HG03108 (cell line): Measurements from ENCODE around the gene SLC22A23.
A peak's percentile ranks its signal among the peaks of the same experiment; 100 is the strongest.

ENCODE experiments used
- ATAC-seq: cut with Tn5 transposase; IDR thresholded peaks from one replicate; pipeline ENCODE4 v1.9.1; 2021; ENCODE audit warnings: moderate library complexity; ENCODE audit not compliant: unreplicated experiment

SLC22A23 gene

DNA sequence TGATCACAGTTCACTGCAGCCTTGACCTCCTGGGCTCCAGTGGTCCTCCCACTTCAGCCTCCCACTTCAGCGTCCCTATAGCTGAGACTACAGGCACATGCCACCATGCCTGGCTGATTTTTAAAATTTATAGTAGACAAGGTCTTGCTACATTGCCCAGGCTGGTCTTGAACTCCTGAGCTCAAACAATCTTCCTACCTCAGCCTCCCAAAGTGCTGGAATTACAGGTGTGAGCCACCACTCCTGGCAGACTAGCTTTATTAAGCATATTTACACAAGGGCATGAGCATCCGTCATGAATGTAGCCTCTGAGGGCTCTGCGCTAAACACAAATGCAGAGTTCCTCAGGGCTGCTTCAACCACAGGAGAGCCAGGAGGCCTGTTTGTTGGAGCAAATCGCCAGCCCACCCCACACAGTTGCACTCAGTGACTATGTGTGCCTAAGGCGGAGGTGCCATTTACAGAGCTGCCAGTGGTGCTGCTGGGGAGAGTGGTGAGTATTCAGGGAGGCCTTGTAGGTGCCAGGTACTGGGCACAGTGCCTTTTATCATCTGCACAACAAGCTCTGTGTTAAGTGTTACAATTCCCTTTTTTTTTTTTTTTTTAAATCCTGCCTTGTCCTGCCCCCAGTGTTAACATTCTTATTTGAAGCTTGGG is 119.9 kb downstream of the SLC22A23 start:
- ATAC-seq = no peak

DNA sequence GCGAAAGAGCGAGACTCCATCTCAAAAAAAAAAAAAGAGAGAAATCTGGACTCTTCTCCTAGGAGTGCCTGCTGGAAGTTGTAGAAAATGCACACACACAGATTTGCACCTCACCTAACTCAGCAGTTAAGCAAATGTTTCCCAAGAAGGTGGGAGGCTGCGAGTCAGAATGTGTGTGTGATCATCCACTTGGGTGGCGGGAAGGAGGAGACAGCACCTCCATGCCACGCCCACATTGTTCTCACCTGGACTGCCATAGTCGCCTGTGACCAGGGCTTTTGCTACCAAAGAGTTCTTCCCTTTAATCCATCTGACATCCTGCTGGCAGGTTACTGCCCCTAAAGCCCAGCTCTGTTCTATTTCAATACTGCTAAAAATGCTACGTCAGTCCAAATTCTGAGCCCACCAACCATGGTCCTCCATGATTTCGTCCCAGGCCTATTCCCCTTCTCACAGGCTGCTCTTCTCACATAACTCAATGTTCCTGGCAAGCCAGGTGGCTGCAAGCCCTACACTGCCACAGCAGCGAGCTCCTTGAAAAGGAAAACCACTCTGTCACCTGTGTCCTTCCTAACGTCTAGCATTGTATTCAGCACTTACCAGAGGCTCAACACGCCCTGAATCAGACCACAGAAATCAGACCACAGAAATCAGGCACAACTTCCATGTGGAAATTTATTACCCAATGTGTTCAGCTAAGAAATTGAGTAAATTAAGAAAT is 120.6 kb downstream of the SLC22A23 start:
- no peak for ATAC-seq

DNA sequence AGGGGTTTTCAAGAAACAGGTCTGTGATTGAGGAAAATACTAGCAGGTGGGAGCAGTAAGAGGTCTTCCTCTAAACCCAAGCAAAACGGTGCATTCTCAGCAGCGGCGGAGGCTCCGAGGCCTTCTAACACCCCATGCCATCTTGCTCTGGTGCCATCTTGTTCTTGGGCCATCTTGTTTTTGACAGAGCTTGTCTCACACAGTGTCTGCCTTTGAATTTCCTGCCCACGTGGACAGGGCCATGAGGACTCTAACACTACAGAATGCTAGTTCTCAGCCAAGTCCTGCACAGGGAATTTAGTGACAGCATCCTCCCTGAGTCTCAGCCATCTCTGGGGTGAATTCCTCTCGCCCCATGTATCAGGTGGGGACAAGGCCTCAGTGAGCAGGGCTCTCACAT is 121.7 kb downstream of the SLC22A23 start:
- ATAC-seq = no peak

DNA sequence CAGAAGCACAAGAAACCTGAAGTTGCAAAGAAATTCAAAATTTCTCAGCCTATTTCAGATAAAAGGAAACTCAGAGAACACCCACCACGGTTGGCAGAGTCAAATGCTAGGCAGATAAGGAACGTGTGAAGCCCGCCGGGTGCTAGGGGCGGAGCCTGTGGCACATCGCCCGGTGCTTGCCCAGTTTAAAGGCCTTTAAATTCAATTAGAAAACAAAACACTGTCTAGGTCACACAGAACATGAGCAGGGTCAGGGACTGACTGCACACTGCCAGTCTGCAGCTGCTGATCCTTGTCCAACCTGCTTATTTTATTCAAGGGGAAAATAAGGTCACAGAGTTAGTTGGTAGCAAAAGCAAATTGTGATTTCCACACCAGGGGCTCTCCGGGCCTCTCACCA is 122.3 kb downstream of the SLC22A23 start:
- ATAC-seq = no peak

DNA sequence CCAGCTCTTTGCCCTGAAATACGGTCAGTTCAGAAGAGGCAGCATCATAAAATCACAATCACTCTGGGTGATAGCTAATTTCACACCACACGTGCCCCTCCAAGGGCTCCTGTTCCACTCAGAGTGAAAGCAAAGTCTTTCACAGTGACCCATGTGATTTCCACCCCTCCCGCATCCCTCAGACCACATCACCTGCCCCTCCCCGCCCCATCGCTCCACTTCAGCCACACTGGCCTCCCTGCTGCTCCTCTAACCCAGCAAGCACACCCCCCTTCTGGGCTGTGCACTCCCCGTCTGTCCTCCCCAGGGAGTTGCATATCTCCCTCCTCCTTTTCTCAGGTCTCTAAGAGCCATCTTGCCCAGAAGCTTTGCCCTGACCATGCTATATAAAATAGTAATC is 123.6 kb downstream of the SLC22A23 start:
- peak; percentile 68 for ATAC-seq

DNA sequence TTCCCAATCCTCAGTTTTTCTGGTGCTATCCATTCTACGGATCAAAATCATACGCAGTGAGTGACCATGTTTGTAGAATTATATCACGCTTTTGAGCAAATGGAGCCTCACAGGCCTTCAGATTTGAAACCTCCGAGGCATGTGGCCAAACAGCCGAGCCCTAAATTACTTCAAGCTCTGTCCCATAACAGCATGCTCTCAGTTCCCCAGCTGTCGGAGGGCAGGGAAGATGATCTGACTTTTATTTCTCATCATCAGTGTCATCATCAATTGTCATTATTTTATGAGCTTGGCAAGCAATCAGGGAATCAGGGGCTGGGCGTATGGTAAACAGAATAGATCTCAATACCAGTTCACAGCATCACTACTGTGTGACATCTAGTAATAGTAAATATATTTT is 124.9 kb downstream of the SLC22A23 start:
- ATAC-seq = no peak

DNA sequence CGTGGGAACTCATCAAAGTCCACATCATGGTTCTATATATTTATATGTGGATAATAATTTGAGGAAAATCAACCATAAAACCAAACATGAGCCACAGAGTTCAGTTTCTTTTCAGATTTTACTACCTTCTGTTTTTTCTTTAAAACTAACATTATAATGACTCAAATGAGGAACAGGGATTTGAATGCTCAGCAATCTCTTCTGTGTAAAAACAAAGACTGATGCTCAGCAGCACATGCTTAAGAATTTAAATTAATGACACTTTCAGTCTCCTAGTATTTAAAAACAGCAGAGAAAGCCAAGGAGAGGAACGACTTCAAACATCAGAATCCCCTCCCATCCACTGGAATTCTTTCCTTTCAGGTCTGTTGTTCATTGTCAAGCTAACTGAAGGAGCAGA is 125.4 kb downstream of the SLC22A23 start:
- no peak for ATAC-seq

DNA sequence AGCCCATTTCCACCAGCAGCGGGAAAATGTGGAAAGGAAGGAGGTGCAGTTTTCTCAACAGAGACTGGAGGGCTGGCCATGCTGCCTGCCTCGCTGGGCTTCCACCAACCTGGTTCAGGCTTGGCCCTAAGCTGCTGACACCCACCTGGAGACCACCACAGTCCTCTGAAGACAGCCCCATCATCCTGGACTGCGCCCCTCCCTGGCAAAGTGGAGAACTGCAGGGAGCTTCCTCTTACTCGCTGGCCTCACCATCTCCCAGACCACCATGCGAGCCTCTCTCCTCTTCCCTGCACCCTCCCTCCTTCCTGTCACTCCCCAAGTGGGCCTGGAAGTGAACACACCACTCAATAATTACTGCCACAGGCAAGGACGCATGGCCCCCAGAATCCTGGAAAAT is 126.7 kb downstream of the SLC22A23 start:
- ATAC-seq = no peak

DNA sequence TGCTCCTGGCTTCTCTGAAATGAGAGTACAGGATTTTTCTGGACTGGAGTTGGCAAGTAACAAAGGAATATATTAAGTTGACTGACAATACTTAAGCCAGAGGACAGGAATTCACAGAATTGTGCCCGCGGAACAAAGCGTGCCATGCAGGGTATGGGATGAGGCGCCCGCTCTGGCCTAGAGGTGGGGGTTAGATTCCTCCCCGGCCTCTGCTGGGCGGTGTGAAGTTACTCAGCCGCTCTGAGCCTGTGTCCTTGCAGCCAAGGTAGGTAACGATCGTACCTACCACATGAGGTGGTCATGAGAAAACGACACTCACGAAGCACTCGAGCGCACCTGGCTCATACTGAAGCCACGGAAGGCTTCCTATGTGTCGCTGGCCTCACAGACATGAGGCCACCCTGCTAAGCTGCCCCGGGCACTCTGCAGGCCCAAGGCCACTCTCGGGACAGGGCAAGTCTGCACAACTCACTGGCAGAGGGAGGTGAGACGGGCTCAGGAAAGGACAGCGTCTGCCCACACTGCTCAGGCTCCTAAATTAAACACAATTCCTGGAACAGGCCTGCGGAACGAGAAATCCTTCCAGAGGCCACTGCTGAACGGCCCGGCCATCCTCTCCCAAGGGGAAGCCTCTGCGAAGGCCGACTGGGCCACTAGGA is 127.3 kb downstream of the SLC22A23 start:
- no peak for ATAC-seq

DNA sequence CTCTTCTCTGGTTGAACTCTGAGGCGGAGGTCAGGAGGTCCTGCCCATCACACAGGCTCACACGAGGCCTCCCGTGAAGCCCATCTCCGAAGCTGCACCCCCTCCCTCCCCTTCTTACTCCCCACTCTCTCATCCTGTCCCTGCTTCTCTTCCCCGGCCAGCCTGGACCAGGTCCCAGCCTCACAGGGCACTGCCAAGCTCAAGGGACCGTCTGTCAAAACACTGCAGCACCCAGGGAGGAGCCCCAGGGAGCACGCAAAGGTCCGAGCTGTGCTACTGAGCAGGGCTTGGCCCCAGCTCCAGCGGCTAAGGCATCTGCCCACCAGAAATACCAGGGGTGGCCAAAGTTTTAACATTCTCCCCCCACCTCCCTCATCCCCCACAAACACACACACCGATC is 128.1 kb downstream of the SLC22A23 start:
- no peak for ATAC-seq

DNA sequence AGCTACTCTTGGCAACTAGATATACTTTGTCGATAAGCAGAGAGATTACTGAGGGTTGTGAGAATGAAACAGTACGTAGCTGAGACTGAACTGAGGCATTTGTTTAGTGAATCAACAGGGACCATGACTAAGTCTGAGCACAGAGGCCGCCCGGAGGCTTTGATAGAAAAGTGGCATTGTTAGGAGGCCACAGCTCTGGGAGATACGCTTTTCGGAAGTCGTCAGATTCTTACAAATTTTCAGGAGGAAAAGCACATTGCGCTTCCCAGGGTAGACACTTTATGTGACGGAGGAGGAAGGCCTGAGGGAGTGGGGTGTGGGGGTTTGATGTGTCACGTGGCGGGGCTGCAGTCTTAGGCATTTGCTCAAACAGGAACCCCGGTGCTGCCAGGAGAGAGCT is 128.7 kb downstream of the SLC22A23 start:
- ATAC-seq = no peak

DNA sequence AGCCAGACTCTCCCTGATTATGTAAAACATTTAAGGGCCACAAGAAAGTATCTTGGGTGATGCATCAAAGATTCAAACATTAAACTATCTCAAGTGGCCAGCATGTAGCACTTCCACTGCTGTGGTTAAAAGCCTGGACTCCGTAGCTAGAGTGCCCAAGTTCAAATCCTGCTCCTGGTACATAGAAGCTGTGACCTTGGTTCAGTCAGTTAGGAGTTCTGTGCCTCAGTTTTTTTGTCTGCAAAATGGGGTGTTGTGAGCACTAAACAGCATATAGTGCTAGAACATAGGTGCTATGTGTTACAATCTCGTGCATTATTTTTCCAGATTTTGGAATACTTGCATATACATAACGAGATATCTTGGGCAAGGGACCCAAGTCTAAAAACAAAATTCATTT is 129.4 kb downstream of the SLC22A23 start:
- ATAC-seq = no peak

DNA sequence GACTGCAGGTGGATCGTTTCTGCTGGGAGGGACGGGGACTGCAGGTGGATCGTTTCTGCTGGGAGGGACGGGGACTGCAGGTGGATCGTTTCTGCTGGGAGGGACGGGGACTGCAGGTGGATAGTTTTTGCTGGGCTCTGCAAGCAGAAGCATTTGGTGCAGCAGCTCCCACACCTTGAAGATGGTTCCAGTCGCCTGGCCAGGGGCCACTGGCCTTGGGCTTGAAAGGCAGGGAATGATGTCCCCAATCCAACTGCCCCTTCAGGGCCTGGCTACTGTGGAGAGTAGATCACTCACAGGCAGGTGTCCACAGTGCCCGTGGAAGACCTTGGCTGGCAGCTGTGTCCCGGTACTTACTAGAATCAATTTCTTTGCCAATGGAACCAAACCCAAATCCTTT is 129.9 kb downstream of the SLC22A23 start:
- ATAC-seq = no peak

DNA sequence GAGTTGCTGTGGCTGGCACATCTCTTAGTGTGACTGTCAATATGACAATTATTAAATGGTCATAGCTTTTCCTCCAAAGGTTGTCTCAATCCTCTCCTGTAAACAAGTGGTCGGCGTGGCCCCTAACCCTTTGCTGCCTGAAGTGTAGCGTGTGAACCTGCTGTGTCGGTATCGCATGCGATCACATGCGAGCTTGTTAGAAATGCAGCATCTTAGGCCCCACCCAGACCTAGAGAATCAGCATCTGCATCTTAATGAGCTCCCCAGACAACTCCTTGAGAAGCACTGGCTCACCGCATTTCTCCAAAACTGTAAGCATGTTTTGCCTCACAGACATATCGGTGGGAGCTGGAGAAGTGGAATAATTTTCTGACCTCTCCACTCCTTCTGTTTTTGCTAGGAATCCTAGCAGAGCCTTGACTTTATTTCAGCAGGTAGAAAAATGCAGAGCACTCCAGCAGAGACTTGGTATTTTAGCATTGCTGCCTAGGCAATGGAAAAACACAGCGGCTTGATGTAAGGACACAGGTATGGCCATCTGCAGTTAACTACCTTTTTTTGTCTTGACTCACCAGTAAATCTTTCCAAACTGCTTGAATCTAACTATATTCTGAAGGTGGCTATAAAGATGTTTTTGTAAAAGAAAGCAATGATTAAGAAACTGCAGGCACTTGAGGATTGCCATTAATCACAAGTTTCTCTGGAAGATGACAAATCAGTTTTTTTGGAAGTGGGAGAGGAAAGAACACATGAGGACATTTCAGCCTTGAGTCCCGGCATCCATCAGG is 130.5 kb downstream of the SLC22A23 start:
- ATAC-seq = no peak

DNA sequence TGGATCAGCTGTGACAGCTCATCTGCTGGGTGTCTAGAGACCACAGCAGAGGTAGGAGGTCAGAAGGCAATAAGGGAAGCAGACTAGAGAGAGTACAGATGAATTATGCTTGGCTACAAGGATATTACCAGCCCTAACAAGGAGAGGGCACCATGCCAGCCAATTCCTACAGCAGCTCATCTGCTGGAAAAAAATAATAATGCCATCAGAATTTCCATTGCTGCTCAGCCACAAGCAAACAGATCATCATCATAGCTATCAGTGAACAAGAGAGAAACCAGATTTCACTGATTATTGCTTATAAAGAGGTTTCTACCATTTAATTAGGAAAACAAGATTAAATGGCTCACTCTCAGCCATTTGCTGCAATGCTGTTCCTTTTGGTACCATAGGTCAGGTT is 131.6 kb downstream of the SLC22A23 start:
- no peak for ATAC-seq

DNA sequence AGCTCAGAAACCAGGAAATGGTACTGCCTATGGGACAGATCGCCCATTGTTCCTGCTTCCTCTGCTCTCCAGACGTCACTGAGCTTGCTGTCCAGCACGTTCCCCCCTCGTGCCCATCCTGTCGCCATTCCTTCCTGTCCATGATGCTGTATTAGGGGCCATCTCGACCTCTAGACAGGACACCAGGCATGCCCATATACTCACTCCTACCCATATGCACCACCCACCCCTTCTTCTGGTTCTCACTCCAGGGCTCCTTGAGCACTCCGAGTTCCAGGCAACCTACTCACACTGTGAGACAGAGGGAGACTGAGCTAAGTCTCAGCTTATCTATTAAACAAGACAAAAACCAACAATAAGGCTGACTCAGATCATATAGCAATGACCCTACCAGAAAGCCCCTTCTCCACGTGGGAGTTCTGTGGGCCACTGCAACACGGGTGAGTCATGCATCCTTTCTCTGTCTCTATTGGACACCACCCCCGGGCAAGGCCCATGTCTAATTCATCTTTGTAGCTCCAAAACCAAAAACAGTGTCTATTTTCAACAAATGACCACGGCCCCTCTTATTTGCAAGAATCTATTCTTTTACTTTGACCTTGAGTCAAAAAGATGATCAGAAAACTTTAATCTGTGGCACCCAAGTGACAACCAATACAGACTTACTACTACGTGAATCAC is 132.4 kb downstream of the SLC22A23 start:
- peak; percentile 64 for ATAC-seq

DNA sequence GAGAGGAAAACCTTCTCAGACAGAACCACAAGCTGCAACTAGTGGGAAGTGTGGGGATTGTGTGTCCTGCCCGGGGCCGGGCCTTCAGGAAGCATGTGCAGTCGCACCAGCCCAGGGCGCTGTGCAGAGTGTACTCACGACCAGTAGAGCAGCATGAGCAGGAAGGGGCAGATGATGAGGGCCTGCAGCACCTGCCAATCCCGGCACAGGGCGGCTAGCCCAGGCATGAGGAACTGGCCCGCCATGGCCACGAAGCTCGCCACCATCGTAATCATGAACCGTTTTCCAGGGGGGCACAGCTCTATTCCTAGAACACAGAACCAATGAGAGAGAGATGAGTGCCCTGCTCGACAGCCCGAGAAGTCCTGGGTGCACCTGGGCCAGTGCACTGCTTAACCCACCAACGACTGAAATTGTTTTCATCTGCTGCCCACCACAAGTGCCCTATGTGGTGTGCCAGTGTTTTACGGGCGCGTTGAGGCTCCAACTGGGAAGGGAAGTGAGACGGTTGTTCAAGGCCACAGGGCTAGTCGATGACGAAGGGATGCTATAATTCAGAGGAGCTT is 133.1 kb downstream of the SLC22A23 start:
- ATAC-seq = no peak

DNA sequence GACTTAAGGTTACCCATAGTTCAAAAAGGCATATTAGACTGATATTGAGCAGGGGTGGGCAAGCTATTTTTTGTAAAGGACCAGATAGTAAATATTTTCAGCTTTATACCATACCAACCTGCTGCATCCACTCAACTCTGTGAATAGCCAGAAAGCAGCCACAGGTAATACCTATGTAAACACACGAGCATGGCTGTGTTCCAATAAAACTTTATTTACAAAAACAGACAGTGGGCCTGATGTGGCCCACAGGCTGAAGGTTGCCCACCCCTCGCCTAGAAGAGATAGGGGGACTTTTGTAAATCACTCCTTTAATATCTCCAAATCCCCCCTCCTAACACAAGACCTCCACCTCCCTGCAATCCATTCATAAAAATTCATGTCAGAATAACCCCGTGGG is 133.7 kb downstream of the SLC22A23 start:
- ATAC-seq = no peak

DNA sequence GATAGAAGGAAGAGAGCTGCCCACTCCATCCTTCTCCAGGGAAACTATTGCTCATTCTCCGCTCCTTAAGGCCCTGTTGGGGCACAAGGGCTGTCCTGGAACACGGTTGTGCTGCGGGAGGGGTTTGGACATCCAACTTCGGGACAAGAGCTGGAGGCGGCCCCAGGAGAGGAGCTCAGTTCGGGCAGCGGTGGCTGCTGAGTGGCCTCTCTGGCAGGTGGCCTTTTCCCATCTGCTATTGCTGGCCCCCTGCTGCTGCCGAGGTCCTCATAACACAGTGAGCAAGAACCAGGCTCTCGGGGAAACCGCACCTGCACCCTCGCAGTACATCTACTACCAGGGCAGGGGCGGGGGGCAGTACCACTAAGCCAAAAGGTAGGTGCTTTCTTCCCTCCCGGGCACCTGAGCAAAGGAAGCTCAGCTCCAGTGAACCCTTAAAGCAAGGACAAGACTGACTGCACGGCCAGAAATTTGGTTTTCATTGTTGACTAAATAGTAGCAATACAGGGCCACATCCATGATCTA is 134.4 kb downstream of the SLC22A23 start:
- ATAC-seq = no peak

DNA sequence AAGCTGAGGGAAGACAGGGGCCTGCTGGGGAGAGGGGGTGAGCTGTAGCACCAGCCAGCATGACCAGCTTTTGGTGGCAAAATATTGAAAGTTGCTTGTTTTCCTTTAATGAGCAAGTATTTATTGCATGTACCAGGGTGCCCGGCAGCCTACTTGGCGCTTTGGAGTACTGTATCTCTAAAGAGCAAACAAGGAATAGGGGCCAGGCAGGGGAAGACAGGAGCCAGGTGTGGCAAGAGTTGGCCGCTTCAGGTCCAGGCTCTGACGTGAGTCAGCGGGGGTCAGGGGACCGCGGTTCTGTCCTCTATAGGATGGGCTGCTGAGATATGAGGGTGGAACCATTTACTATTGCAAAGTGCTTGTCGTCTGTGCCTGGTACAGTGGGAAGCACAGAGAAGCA is 135.0 kb downstream of the SLC22A23 start:
- no peak for ATAC-seq
